MM.1S (cell line): ENCODE data around the gene ZNF132.

Experiments used
- CTCF ChIP-seq: fragments of 300-600 bp; sonication (generic); IDR thresholded peaks from 2 replicates; pipeline ENCODE4 v1.5.1; 2016; ENCODE audit warnings: antibody characterized with exemption, low read length, mixed read lengths
- EZH2 ChIP-seq: fragments of 300-600 bp; sonication (generic); optimal IDR thresholded peaks from 2 replicates; pipeline ENCODE3; 2017; ENCODE audit warnings: low read depth, mild to moderate bottlenecking, antibody characterized with exemption, low read length, mixed read lengths

GRCh38 chr19:58482372-58482771, 42.4 kb upstream of the ZNF132 start:
- TF ChIP-seq CTCF (no peak), EZH2 (no peak)
